Testis (tissue), 2 donors: ENCODE data around the gene KLK7.

ENCODE experiments used
- POLR2A ChIP-seq: fragments of 450-650 bp; IDR thresholded peaks from one replicate; pipeline ENCODE4 v1.6.1; 2017; ENCODE audit warnings: antibody characterized with exemption, mild to moderate bottlenecking, moderate library complexity
- TF ChIP-seq, protein P1 (sequence below), 3 experiments: fragments of 450-650 bp in 2 of 3; fragments of 200-600 bp in 1 of 3; sonication (generic) in 1 of 3; IDR thresholded peaks; one replicate each; pipeline ENCODE4 v1.5.1; 2016 to 2019; ENCODE audit warnings: antibody characterized with exemption in 3 of 3, mild to moderate bottlenecking in 2 of 3, moderate library complexity in 1 of 3

DNA sequence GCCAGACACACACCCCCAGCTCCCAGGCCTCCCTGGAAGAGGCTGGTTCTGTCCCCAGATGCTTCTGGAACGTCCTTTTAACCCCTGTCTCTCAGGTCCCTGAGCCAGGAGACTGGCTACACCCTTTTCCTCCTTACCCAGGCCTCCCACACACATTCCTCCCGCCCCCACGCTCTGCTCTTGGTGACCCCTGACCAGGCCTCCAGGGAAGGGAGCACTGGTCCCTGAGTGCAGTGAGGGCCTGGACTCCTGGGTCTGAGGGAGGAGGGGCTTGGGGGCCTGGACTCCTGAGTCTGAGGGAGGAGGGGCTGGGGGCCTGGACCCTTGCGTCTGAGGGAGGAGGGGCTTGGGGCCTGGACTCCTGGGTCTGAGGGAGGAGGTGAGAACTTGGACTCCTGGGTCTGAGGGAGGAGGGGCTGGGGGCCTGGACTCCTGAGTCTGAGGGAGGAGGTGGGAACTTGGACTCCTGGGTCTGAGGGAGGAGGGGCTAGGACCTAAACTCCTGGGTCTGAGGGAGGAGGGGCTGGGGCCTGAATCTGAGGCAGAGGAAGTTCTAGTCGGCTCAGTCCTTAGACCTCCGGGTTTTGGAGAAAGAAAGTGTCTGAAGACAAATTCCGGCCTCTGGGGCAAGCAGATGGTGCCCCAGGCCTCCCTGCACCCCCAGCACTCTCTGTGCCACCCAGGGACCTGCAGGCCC, 14.9 kb downstream of the KLK7 start:
- TF ChIP-seq, protein P1, sequence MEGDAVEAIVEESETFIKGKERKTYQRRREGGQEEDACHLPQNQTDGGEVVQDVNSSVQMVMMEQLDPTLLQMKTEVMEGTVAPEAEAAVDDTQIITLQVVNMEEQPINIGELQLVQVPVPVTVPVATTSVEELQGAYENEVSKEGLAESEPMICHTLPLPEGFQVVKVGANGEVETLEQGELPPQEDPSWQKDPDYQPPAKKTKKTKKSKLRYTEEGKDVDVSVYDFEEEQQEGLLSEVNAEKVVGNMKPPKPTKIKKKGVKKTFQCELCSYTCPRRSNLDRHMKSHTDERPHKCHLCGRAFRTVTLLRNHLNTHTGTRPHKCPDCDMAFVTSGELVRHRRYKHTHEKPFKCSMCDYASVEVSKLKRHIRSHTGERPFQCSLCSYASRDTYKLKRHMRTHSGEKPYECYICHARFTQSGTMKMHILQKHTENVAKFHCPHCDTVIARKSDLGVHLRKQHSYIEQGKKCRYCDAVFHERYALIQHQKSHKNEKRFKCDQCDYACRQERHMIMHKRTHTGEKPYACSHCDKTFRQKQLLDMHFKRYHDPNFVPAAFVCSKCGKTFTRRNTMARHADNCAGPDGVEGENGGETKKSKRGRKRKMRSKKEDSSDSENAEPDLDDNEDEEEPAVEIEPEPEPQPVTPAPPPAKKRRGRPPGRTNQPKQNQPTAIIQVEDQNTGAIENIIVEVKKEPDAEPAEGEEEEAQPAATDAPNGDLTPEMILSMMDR (IDR thresholded peaks at IDR 0.05): no peak
- TF ChIP-seq POLR2A: no peak
